Measurements from ENCODE around the gene AGL.
"Not testable (repeated sequence)": the region's sequence is repeated elsewhere in the genome, so short reads cannot be mapped to it uniquely, and the experiment has no call there.

- not testable (repeated sequence) for TF ChIP-seq POLR2A (IDR thresholded peaks at IDR 0.05; ENCODE audit: low read length); GATA1 (IDR thresholded peaks at IDR 0.05; ENCODE audit: low read depth, low read length)
These were observed 16.2 kb upstream of the AGL start for GRCh38 chr1:99833911-99834310.
